Umbilical cord (tissue), 2 donors: ENCODE measurements around the gene NUDT22. TPM values are rescaled to one million over a fixed set of nuclear protein-coding genes. Genes with fewer than 3 reads are reported as not detected.

Experiments
- DNase-seq: peaks from one replicate; pipeline ENCODE4 v3.0.0-alpha.2; 2015; ENCODE audit warnings: low spot score
- total RNA-seq: library from RNA; depleted of rRNA; stranded (reverse); fragments of >200 nt; gene quantifications from one replicate; pipeline ENCODE4 v1.2.3, GENCODE V29; 2014; ENCODE audit warnings: low replicate concordance; ENCODE audit not compliant: insufficient read depth

The NUDT22 gene
- total RNA-seq, 1 donor from 2014 or later, result 17.3 TPM

DNA sequence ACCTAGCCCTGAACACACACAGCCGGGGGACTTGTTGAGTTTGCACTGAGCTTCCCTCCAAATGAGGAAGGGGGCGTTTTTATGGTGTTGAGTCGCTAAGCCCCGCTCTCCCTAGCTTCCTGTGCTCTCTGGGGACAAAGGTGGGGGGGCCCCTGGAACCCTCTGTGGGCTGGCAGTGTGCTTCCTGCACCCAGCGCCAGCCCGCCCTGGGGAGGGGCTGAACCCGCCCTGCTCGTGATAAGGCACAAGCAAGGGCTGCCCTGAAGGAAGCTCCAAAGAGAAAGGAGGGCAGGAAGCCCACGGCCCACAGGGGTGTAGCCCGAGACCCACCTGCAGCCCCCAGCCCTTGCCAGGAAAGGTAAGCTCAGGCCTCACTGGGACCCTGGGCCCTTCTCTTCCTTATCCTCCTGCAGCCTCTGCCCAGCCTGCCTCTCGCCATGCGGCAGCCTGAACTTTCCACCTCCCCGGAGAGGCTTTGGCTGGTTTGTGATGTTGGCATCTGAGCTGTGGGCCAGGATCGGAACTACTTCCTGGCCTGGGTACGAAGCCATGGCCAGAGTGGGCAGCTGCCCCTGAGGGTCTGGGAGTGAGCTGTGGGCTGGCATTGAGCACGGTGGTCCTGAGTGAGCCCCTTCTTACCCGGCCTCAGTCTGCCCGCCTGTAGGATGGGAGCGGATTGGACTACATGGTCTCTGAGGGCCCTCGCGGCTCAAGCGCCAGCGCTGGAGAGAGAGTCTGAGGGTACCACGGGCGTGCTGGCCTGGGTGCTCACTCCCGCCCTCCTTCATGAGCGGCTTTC, 19.4 kb upstream of the NUDT22 start, which contains the start of gene FERMT3:
Gene FERMT3, plus strand, starts transcription at position 265 of the 799 bp plus-strand sequence. CDS start 644 bp downstream, outside the sequence.
- DNase-seq, result no peak

GRCh38 chr11:64207256-64208085, 18.6 kb upstream of the NUDT22 start:
- DNase-seq, result peak; percentile 39

- DNase-seq, result no peak
These were observed 17.8 kb upstream of the NUDT22 start for GRCh38 chr11:64208086-64208795.

DNA sequence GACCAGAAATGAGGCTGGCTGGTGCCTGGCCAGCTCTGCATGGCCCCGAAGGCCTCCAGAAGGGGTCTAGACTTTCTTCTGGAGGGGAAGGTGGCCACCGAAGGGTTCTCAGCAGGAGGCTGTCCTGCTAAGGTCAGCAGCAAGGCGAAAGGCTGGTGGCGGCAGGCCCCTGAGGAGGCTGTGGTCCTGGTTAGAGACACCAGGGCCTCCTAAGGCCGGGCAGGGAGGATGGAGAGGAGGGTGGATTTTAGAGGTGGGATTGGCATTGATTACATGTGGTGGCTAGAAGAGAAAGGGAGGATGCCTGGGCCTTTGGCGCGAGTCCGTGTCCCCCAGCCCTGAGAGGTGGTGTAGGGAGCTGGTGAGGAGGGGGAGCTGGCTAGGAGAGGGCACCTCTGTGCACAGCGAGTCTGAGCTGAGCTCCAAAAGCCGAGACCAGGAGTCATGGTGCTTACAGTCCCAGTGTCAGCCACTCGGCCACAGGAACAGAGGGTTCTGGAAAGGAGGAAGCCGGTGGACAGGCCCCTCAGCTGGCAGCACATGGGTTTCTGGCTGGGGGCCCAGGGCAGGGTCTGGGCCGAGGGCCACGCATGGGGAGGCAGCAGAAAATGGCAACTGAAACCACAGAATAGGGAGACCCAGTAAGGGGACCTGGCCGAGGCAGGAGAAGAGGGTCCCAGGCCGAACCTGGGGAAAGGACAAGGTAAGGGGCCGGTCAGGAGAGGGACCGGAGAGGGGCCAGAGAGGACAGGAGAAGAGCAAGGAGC, 17.1 kb upstream of the NUDT22 start:
- no peak for DNase-seq

- DNase-seq, result no peak
These were observed 16.6 kb upstream of the NUDT22 start for GRCh38 chr11:64209563-64209843.

GRCh38 chr11:64210301-64211020, 15.6 kb upstream of the NUDT22 start:
- no peak for DNase-seq

DNA sequence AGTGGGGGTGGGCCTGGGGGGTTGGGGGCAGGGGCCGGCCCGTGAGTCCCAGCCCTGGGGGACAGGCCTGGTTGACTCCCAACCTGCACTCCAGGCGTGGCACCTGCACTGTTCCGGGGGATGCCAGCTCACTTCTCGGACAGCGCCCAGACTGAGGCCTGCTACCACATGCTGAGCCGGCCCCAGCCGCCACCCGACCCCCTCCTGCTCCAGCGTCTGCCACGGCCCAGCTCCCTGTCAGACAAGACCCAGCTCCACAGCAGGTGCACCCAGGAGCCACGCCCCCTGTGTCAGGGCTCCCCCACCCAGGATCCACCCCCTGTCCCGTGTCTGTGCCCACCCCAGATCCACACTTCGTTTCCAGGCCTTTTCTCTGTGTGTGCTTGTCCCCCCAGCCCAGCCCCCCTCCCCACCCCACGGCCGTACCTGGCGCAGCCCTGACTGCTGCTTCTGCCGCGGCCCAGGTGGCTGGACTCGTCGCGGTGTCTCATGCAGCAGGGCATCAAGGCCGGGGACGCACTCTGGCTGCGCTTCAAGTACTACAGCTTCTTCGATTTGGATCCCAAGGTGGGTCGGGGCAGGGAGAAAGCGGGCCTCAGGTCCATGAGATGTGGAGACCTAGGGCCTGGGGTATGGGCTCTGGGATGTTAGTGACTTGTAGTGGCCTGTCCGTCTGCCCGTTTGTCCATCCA, 14.7 kb upstream of the NUDT22 start:
- DNase-seq, result no peak

- DNase-seq, result no peak
These were observed 9.2 kb upstream of the NUDT22 start for GRCh38 chr11:64216879-64217278.

DNA sequence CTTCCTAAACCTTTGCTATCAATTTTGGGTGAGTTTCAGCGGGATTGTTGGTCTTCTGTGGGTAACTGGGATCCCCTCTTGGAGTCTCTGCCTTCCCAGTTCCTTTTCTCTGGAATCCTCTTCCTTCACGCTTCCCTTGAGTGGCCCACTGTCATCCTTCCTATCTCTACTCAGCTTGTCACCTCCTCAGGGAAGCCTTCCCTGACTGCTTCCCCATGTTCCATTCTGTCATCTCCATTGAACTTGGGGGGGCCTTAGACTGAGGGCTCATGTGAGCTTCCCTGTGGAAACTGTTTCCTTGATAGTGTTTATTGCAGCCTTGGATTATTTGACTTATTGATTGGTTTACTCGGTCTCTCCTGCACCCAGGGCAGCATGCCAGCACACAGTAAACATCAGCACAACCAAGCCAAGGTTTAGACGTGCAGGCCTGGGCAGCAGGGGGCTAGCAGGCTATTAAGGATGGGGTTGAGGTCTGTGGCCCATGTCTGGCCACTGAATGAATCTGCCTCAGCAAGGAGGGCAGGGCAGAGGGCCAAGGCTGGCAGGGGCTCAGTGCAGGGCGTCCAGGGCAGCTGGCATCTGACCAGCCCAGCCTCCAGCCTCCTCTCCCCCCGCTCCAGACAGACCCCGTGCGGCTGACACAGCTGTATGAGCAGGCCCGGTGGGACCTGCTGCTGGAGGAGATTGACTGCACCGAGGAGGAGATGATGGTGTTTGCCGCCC, 7.3 kb upstream of the NUDT22 start:
- no peak for DNase-seq

DNA sequence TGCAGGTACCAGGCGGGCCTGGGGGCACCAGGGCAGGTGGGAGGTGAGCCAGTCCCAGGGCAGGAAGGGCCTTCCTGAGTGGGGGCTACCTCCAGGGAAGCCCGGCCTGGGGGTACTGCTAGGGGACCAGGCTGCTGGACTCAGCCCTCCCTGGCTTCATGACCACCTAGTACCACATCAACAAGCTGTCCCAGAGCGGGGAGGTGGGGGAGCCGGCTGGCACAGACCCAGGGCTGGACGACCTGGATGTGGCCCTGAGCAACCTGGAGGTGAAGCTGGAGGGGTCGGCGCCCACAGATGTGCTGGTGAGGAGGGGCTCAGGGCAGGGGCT, 6.8 kb upstream of the NUDT22 start:
- no peak for DNase-seq

DNA sequence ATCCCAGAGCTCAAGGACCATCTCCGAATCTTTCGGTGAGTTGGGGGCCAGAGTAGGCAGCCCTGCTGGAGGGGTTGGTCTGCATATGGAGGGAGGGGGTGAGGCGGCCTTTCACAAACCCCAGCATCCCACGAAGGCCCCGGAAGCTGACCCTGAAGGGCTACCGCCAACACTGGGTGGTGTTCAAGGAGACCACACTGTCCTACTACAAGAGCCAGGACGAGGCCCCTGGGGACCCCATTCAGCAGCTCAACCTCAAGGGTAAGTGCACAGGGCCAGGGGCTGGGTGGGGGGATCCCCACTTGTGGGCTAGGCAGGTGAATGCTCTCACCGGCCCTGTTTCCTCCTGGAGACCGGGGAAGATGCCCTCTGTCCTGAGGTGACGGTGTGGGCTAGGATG, 6.3 kb upstream of the NUDT22 start:
- no peak for DNase-seq

DNA sequence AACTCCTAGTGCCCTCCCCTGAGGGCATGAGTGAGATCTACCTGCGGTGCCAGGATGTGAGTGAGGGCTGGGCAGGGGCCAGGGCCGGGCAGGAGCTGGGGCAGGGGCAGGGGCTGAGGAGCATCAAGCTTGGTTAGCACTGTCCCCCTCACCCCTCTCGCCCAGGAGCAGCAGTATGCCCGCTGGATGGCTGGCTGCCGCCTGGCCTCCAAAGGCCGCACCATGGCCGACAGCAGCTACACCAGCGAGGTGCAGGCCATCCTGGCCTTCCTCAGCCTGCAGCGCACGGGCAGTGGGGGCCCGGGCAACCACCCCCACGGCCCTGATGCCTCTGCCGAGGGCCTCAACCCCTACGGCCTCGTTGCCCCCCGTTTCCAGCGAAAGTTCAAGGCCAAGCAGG, 5.8 kb upstream of the NUDT22 start:
- no peak for DNase-seq

DNA sequence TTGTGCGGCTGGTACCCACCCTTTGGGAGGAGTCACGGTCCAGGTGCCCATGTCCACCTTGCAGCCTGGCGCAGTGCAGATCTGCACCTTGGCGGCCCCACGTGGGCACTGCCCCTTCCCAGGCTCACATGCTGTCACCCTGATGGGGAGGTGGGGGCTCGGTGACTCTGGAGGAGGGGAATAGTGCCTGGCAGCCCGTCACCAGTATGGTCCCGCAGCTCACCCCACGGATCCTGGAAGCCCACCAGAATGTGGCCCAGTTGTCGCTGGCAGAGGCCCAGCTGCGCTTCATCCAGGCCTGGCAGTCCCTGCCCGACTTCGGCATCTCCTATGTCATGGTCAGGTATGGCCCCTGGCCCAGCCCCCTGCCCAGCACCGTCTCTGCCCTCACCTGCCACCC, 5.3 kb upstream of the NUDT22 start:
- DNase-seq, result no peak

GRCh38 chr11:64222651-64223000, 3.4 kb upstream of the NUDT22 start:
- DNase-seq, result no peak

GRCh38 chr11:64223001-64223651, 2.9 kb upstream of the NUDT22 start:
- no peak for DNase-seq

DNA sequence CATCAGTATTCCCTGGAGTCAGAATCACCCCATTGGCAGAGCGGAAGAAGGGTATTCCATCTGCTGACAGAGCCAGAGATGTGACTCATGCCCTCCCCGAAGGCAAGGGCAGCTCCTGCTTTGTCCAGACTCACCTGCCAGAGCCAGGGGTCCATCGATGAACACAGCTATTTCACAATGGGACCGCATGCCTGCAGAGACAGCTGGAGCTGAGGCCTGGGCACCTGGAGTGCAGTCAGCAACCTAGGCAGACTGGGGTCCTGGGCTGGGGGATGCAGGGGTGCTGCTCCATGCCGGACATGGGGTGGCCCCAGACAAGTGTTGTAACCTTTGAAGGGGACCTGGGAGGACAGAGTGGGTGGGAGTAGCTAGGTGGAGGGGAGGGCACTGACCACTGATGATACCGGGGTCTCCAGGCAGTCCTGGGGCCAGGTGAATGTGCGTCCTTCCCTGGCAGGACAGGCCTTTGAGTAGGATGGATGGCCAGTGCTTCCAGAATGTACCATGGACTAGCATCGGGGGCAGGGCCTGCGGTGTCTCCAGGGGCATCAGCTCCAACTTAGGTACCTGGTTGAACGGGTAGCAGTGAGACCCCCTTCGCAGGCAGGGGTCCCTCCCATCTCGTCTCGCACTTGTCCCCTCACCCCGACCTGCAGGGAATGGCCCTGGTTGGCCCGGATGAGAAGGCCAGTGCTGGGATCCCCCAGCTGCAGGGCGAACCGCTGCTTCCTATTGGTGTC, 1.8 kb upstream of the NUDT22 start:
- DNase-seq, result no peak

- no peak for DNase-seq
These were observed 1.0 kb upstream of the NUDT22 start for GRCh38 chr11:64224891-64225607.

DNA sequence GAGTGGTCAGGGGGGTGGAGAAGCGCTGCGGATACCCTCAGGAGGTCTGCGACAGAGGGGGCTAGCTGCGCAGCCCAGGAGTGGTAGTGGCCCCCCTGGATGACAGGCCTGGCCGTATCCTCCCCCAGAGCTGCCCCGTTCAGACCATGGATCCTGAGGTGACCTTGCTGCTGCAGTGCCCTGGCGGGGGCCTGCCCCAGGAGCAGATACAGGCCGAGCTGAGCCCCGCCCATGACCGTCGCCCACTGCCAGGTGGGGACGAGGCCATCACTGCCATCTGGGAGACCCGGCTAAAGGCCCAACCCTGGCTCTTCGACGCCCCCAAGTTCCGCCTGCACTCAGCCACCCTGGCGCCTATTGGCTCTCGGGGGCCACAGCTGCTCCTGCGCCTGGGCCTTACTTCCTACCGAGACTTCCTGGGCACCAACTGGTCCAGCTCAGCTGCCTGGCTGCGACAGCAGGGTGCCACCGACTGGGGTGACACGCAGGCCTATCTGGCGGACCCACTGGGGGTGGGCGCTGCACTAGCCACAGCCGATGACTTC, 505 bp downstream of the NUDT22 start:
- DNase-seq, result no peak
